ENCODE data around the gene MTHFD1L.

- no peak for TF ChIP-seq CTCF (IDR thresholded peaks at IDR 0.05; ENCODE audit: borderline replicate concordance, extremely low read depth, low read length, poor library complexity, severe bottlenecking)
- TF ChIP-seq EZH2 (IDR thresholded peaks at IDR 0.05; ENCODE audit: borderline replicate concordance, low read depth, low read length, severe bottlenecking) = no peak
Measured at GRCh38 chr6:151016107-151016506, 150.6 kb downstream of the MTHFD1L start.

Data from DND-41 (cell line).